AG04449 (cell line): ENCODE data around the gene RAD9A.
"Not testable (repeated sequence)": the region's sequence is repeated elsewhere in the genome, so short reads cannot be mapped to it uniquely, and the experiment has no call there.

Source experiments
- CTCF ChIA-PET: fragments of 350-600 bp; formaldehyde crosslinking; extraction: SDS; loops from one replicate; lab custom pipeline; 2021; ENCODE audit warnings: antibody characterized with exemption; lab: Yijun Ruan, JAX
- POLR2A ChIA-PET: fragments of 400-600, 350-600 bp; formaldehyde crosslinking; extraction: SDS; loops from one replicate; lab custom pipeline; 2020; ENCODE audit warnings: antibody characterized with exemption, inconsistent platforms; lab: Yijun Ruan, JAX
- DNase-seq: peaks from one replicate; pipeline ENCODE4 v3.0.0-alpha.2; 2010; ENCODE audit warnings: low read depth, low spot score
- H3K4me3 ChIP-seq: 2 replicates; pipeline ENCODE4 v1.5.1; 2011; ENCODE audit warnings: low read depth, mild to moderate bottlenecking, control low read depth, low read length
- CTCF ChIP-seq: IDR thresholded peaks from one replicate; pipeline ENCODE4 v1.5.1; 2011; ENCODE audit warnings: mild to moderate bottlenecking, moderate library complexity, low read length, control low read depth, inconsistent platforms; ENCODE audit not compliant: insufficient read depth; ENCODE audit errors: missing control alignments

RAD9A gene

GRCh38 chr11:67400251-67400941 lies 8.6 kb downstream of the RAD9A start:
- CTCF ChIA-PET: interaction anchor here (0.7 to 47.5 kb wide), 13 partner anchors 9 to 138 kb away, joined by 3 to 2108 read pairs (median 8); partner anchors contain the start of genes CARNS1, CDK2AP2, CLCF1 and PITPNM1
- DNase-seq: no peak
- POLR2A ChIA-PET: interaction anchor here (0.6 to 2.4 kb wide), 4 partner anchors 9 to 45 kb away, joined by 3 to 31 read pairs (median 5); partner anchors contain the start of gene RAD9A
- peak overlapping the region; percentile 86 for H3K4me3 ChIP-seq
- no peak for TF ChIP-seq CTCF

- ChIA-PET CTCF (interaction anchor here (0.7 to 47.5 kb wide), 21 partner anchors 9 to 400 kb away, joined by 3 to 2108 read pairs (median 4); partner anchors contain the start of genes CARNS1, CDK2AP2, CLCF1 and NUDT8), POLR2A (interaction anchor here (0.6 to 2.4 kb wide), 11 partner anchors 10 to 82 kb away, joined by 3 to 31 read pairs (median 3); partner anchors contain the start of genes AIP, RAD9A, RPS6KB2 and TMEM134)
- DNase-seq: no peak
- TF ChIP-seq CTCF: no peak
- H3K4me3 ChIP-seq: peak overlapping the region; percentile 86
Measured at GRCh38 chr11:67400942-67401494, 9.2 kb downstream of the RAD9A start.

GRCh38 chr11:67401495-67402191 lies 9.9 kb downstream of the RAD9A start, which contains the start of gene PPP1CA:
PPP1CA (minus strand) TSS chr11:67401858; CDS start chr11:67401782, 76 bp downstream.
- TF ChIP-seq CTCF: peak; percentile 33
- H3K4me3 ChIP-seq: peak within 1 kb of the TSS; percentile 86
- CTCF ChIA-PET: interaction anchor here (0.5 to 47.5 kb wide), 24 partner anchors 10 to 399 kb away, joined by 3 to 2108 read pairs (median 4); partner anchors contain the start of genes CARNS1, CDK2AP2, CLCF1 and NUDT8
- no peak for DNase-seq
- POLR2A ChIA-PET: interaction anchor here (0.5 to 2.4 kb wide), 15 partner anchors 10 to 140 kb away, joined by 3 to 31 read pairs (median 3); partner anchors contain the start of genes AIP, PTPRCAP, RAD9A and RPS6KB2

GRCh38 chr11:67402192-67402839 lies 10.5 kb downstream of the RAD9A start:
- peak overlapping the region; percentile 55 for H3K4me3 ChIP-seq
- not testable (repeated sequence) for DNase-seq
- CTCF ChIA-PET: interaction anchor here (0.5 to 47.5 kb wide), 17 partner anchors 11 to 399 kb away, joined by 3 to 2108 read pairs (median 5); partner anchors contain the start of genes CARNS1, CLCF1, PITPNM1 and POLD4
- POLR2A ChIA-PET: interaction anchor here (0.5 to 2.4 kb wide), 12 partner anchors 11 to 141 kb away, joined by 3 to 31 read pairs (median 3); partner anchors contain the start of genes AIP, PTPRCAP, RAD9A and TMEM134

GRCh38 chr11:67403085-67403484 lies 11.3 kb downstream of the RAD9A start:
- POLR2A ChIA-PET, DNase-seq, H3K4me3 ChIP-seq: not testable (repeated sequence)
- CTCF ChIA-PET: interaction anchor here (1.4 to 47.5 kb wide), 7 partner anchors 11 to 66 kb away, joined by 3 to 2108 read pairs (median 18); partner anchors contain the start of genes CARNS1, CLCF1, POLD4 and RPS6KB2

GRCh38 chr11:67404515-67405195 lies 12.9 kb downstream of the RAD9A start:
- no peak for TF ChIP-seq CTCF
- DNase-seq: no peak
- no peak overlapping the region for H3K4me3 ChIP-seq
- ChIA-PET POLR2A (no interaction called here), CTCF (interaction anchor here (47.5 kb wide), 1 partner anchor 36 kb away, joined by 2108 read pairs; the partner anchor contains the start of genes CLCF1 and POLD4)
